GM13977 (cell line): Measurements from ENCODE around the gene CTBP2.

Source experiments
- DNase-seq: peaks from one replicate; pipeline ENCODE4 v3.0.0; 2012; ENCODE audit warnings: low spot score
- CTCF ChIP-seq: IDR thresholded peaks from 2 replicates; pipeline ENCODE4 v1.5.1; 2012; ENCODE audit warnings: mild to moderate bottlenecking, control low read depth; ENCODE audit not compliant: insufficient read depth; ENCODE audit errors: extremely low read depth, missing control alignments
- in situ Hi-C: fragments of 300-500 bp; cut with MboI; formaldehyde crosslinking; loops from one replicate; pipeline ENCODE4 v1.12.0; 2022; ENCODE audit warnings: low sequenced_read_pairs, low pct_unique_long_range_greater_than_20kb, mixed read lengths, inconsistent platforms; ENCODE audit not compliant: unreplicated experiment

Gene CTBP2

GRCh38 chr10:125093974-125094705, 66.2 kb downstream of the CTBP2 start:
- DNase-seq: no peak
- in situ Hi-C loops: no loop called here
- no peak for TF ChIP-seq CTCF

DNA sequence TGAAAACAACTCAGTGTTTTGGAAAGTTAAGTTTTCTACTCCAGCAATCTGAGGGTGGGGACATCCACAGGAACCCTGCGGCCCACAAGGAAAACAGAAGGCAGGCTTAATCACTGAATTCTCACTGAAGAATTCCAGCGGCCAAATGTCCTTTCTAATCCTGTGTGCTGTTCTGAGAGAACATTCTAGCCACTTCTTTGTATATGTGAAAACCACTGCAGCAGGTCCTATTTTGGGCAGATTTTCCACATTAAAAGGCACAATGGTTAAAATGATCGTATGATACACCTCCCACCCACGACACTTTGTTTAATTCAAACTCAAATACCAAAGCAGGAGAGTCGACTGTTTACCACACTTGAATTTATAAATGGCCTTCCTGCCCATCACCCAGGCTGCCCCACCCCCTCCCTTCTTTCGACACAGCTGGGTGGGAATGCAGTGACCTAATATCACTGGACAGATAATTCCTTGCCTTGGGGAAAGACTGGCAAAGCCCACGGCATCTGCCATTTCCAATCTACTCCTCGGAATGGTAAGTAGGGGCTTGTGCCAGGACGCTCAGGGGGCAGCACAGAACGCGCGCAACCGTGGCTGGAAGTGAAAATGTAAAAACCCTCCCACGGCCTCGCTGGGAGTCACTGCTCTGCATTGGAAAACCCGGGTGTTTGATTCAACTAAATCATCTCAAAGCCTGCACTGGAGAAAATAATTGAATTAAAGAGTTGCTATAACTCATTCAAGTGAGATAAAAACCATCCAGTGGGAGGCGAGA, 67.0 kb downstream of the CTBP2 start:
- in situ Hi-C loops: no loop called here
- TF ChIP-seq CTCF: no peak
- no peak for DNase-seq

DNA sequence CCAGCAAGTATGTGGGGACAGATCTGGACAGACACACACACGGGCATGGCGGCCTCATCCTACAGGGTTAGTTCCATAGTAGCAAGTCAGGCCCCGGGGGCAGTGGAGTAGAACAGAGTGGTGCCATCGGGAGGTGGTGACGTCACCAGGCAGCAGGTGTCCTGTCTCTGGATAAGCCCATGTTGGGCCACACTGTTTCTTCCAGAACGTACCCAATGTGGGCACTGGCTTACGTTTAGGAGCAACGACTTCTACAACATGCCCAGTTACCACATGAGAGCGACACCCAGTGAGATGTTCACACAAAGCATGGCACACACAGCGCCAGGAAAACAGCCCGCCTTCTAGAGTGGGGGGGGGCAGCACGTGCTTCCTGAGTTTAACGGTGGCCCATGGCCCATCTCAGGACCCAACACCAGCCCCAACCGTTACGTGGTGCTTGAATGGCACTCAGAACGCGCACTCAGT, 67.8 kb downstream of the CTBP2 start:
- no peak for TF ChIP-seq CTCF
- in situ Hi-C loops: no loop called here
- DNase-seq: no peak

- in situ Hi-C loops: no loop called here
- no peak for DNase-seq
- TF ChIP-seq CTCF: no peak
These were observed 68.5 kb downstream of the CTBP2 start for GRCh38 chr10:125091891-125092290.

GRCh38 chr10:125089469-125089868, 70.9 kb downstream of the CTBP2 start:
- no peak for TF ChIP-seq CTCF
- in situ Hi-C loops: no loop called here
- no peak for DNase-seq

GRCh38 chr10:125087897-125088215, 72.5 kb downstream of the CTBP2 start:
- in situ Hi-C loops: no loop called here
- TF ChIP-seq CTCF: no peak
- DNase-seq: no peak
